Measurements from ENCODE around the gene ACTR2. TPM values are rescaled to one million over a fixed set of nuclear protein-coding genes. Genes with fewer than 3 reads are reported as not detected.

The ACTR2 gene
- total RNA-seq, 1 experiment from 2014 or later = 199 TPM

DNA sequence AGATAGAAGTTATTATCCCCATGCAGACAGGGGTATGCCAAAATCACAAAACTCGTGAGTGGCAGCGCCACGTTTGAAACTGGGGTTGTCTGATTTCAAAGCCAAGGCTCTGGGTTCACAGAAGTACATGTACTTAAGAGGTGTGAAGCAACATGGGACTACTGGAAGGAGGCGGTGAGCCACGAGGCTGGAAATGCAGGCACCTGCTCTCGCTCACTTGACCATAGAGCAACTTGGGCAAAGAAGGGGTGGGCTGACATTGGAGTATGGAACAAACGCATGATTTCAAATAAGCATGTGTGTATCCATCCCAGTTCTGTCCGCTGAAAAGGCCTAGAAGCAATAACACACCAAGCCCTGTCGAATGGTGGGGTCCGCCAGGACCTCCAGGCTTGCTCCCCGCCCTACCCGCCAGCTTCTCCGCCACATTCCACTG, 593 bp upstream of the ACTR2 start:
- ChIA-PET POLR2A (interaction anchor here (0.6 to 1.2 kb wide), 7 partner anchors 9 to 344 kb away, joined by 3 to 7 read pairs (median 4); partner anchors contain the start of gene RAB1A), RAD21 (ENCODE audit: low non-redundant PET in 1 of 2, low total read pairs in 2 of 2, uncharacterized antibody in 2 of 2, unreplicated experiment in 2 of 2) (interaction anchor here in 1 of 2 experiments (0.7 kb wide), 1 partner anchor 250 kb away, joined by 4 read pairs; no protein-coding TSS in a partner anchor), CTCF (interaction anchor here (0.6 to 1.3 kb wide), 4 partner anchors 9 to 57 kb away, joined by 3 to 5 read pairs (median 4); no protein-coding TSS in a partner anchor)
- H3K36me3 ChIP-seq (ENCODE audit: control insufficient read depth in 1 of 2, insufficient read depth in 2 of 2, low read length in 2 of 2) = 0 out of 4 replicates have a peak, but pooled peaks cover 0 to 2% of the 10 kb centered on the region in 2 experiments
- H3K4me2 ChIP-seq (ENCODE audit: low read length) = peak overlapping the region; percentile 90
- no peak for DNase-seq (ENCODE audit: low read depth, low spot score)
- H3K27ac ChIP-seq (ENCODE audit: low read depth, low read length) = peak overlapping the region; percentile 95
- peak overlapping the region; percentile 73 to 82 for H3K4me3 ChIP-seq (replicated peaks in 1 of 2; ENCODE audit: low read depth in 1 of 2, low read length in 2 of 2)
- no peaks in the 10 kb centered on the region for H4K20me1 ChIP-seq (ENCODE audit: insufficient read depth)
- no peaks in the 10 kb centered on the region for H3K9me3 ChIP-seq (ENCODE audit: control insufficient read depth in 1 of 2, insufficient read depth in 1 of 2, low read depth in 1 of 2, low read length in 2 of 2)
- BruUV-seq (replicated peaks) = TSS peak; percentile 84
- no peaks in the 10 kb centered on the region for H3K9me2 ChIP-seq (ENCODE audit: insufficient read depth)
- ATAC-seq = peak; percentile 33
- H3K79me2 ChIP-seq (ENCODE audit: insufficient read depth, low read length) = peaks cover 58% of the 10 kb centered on the region
- TF ChIP-seq SRF (IDR thresholded peaks at IDR 0.05; ENCODE audit: low read depth) (no peak), ZBTB33 (IDR thresholded peaks at IDR 0.05; ENCODE audit: extremely low read depth, insufficient replicate concordance, low read length) (no peak), EGR1 (IDR thresholded peaks at IDR 0.05; ENCODE audit: low read depth) (no peak), ELF1 (IDR thresholded peaks at IDR 0.05; ENCODE audit: borderline replicate concordance, low read depth) (no peak), CEBPB (IDR thresholded peaks at IDR 0.05; ENCODE audit: low read depth) (no peak), ZFX (IDR thresholded peaks at IDR 0.05) (no peak), POLR2AphosphoS5 (IDR thresholded peaks at IDR 0.05; ENCODE audit: low read depth, low read length) (no peak), TCF7L2 (IDR thresholded peaks at IDR 0.05; ENCODE audit: borderline replicate concordance, extremely low read depth, insufficient read depth, insufficient read length) (no peak), SP1 (IDR thresholded peaks at IDR 0.05; ENCODE audit: low read depth) (no peak)
- TF ChIP-seq, protein P1, sequence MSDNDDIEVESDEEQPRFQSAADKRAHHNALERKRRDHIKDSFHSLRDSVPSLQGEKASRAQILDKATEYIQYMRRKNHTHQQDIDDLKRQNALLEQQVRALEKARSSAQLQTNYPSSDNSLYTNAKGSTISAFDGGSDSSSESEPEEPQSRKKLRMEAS (IDR thresholded peaks at IDR 0.05) = no peak; the same call in 1 of the 2 replicates
- TF ChIP-seq, protein P2, sequence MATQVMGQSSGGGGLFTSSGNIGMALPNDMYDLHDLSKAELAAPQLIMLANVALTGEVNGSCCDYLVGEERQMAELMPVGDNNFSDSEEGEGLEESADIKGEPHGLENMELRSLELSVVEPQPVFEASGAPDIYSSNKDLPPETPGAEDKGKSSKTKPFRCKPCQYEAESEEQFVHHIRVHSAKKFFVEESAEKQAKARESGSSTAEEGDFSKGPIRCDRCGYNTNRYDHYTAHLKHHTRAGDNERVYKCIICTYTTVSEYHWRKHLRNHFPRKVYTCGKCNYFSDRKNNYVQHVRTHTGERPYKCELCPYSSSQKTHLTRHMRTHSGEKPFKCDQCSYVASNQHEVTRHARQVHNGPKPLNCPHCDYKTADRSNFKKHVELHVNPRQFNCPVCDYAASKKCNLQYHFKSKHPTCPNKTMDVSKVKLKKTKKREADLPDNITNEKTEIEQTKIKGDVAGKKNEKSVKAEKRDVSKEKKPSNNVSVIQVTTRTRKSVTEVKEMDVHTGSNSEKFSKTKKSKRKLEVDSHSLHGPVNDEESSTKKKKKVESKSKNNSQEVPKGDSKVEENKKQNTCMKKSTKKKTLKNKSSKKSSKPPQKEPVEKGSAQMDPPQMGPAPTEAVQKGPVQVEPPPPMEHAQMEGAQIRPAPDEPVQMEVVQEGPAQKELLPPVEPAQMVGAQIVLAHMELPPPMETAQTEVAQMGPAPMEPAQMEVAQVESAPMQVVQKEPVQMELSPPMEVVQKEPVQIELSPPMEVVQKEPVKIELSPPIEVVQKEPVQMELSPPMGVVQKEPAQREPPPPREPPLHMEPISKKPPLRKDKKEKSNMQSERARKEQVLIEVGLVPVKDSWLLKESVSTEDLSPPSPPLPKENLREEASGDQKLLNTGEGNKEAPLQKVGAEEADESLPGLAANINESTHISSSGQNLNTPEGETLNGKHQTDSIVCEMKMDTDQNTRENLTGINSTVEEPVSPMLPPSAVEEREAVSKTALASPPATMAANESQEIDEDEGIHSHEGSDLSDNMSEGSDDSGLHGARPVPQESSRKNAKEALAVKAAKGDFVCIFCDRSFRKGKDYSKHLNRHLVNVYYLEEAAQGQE (IDR thresholded peaks at IDR 0.05; ENCODE audit: low read depth) = no peak
- H3K27me3 ChIP-seq (ENCODE audit: insufficient read depth, low read length) = no peaks in the 10 kb centered on the region
- H3K4me1 ChIP-seq (ENCODE audit: control insufficient read depth in 1 of 2, insufficient read depth in 2 of 2, low read length in 2 of 2) = peaks cover 8 to 27% of the 10 kb centered on the region in 2 experiments; a peak in 3 of 4 replicates
- H2AFZ ChIP-seq (ENCODE audit: low read depth, low read length, poor library complexity, severe bottlenecking) = no peak overlapping the region
- peak overlapping the region; percentile 92 for H3K9ac ChIP-seq (ENCODE audit: low read length)
- intact Hi-C loops (cut with micrococcal nuclease) = no loop called here
